PC-3 (cell line): Measurements from ENCODE around the gene MYCL. TPM values are rescaled to one million over a fixed set of nuclear protein-coding genes. Genes with fewer than 3 reads are reported as not detected.

ENCODE experiments used
- ATAC-seq: fragments of 200-7000 bp; cut with Tn5 transposase; 2 replicates; pipeline ENCODE4 v1.9.1; 2020; ENCODE audit warnings: mild to moderate bottlenecking, moderate library complexity
- BruUV-seq: library from RNA; stranded (reverse); fragments of 400-500 nt; replicated peaks from 2 replicates; lab custom pipeline; 2021; lab: Mats Ljungman, UMichigan
- CTCF ChIA-PET: fragments of 300-600 bp; sonication (Branson Sonifier 250); formaldehyde crosslinking; loops from one replicate; lab custom pipeline; 2022; ENCODE audit warnings: antibody characterized with exemption; lab: Charles Lee
- POLR2A ChIA-PET: fragments of 300-600 bp; sonication (Branson Sonifier 250); formaldehyde crosslinking; loops from one replicate; lab custom pipeline; 2022; ENCODE audit warnings: antibody characterized with exemption; ENCODE audit not compliant: unreplicated experiment; lab: Charles Lee
- DNase-seq: peaks from one replicate; pipeline ENCODE4 v3.0.0-alpha.2; 2015
- H2AFZ ChIP-seq: fragments of 300-600 bp; sonication (generic); 2 replicates; pipeline ENCODE4 v1.6.0; 2016; ENCODE audit warnings: antibody characterized with exemption, low read length
- H3F3A ChIP-seq: fragments of 300-600 bp; sonication (generic); one replicate; pipeline ENCODE4 v1.6.0; 2017; ENCODE audit warnings: antibody characterized with exemption, low read length, control low read depth, mild to moderate bottlenecking; ENCODE audit not compliant: unreplicated experiment
- H3K27ac ChIP-seq: fragments of 300-600 bp; sonication (generic); 2 replicates; pipeline ENCODE4 v1.5.1; 2016; ENCODE audit warnings: mild to moderate bottlenecking, low read length
- H3K27me3 ChIP-seq: fragments of 300-600 bp; sonication (generic); 2 replicates; pipeline ENCODE4 v1.6.1; 2016; ENCODE audit warnings: low read length, mixed read lengths
- H3K36me3 ChIP-seq: fragments of 300-600 bp; sonication (generic); 2 replicates; pipeline ENCODE4 v1.6.1; 2016; ENCODE audit warnings: low read depth, mixed run types, low read length, mixed read lengths
- H3K4me1 ChIP-seq: fragments of 300-600 bp; sonication (generic); 2 replicates; pipeline ENCODE4 v1.5.1; 2016; ENCODE audit warnings: low read length; ENCODE audit not compliant: insufficient read depth
- H3K4me2 ChIP-seq: fragments of 300-600 bp; sonication (generic); 2 replicates; pipeline ENCODE4 v1.6.0; 2016; ENCODE audit warnings: low read length
- H3K4me3 ChIP-seq: fragments of 300-600 bp; sonication (generic); 2 replicates; pipeline ENCODE4 v1.5.1; 2016; ENCODE audit warnings: mild to moderate bottlenecking, low read length, mixed read lengths
- H3K79me2 ChIP-seq: fragments of 300-600 bp; sonication (generic); 2 replicates; pipeline ENCODE4 v1.6.1; 2017; ENCODE audit warnings: low read length, mixed read lengths
- H3K9ac ChIP-seq: fragments of 300-600 bp; sonication (generic); 2 replicates; pipeline ENCODE4 v1.6.0; 2016; ENCODE audit warnings: mild to moderate bottlenecking, low read length
- H3K9me2 ChIP-seq: fragments of 300-600 bp; sonication (generic); replicated peaks from 2 replicates; pipeline ENCODE4 v1.6.1; 2016; ENCODE audit warnings: mixed run types, low read length, mixed read lengths
- H3K9me3 ChIP-seq: fragments of 300-600 bp; sonication (generic); 2 replicates; pipeline ENCODE4 v1.6.1; 2016; ENCODE audit warnings: low read length, mixed read lengths
- H4K20me1 ChIP-seq: fragments of 300-600 bp; sonication (generic); 2 replicates; pipeline ENCODE4 v1.6.1; 2016; ENCODE audit warnings: low read length, mixed read lengths
- EZH2 ChIP-seq: fragments of 300-600 bp; sonication (generic); IDR thresholded peaks from one replicate; pipeline ENCODE4 v1.6.1; 2017; ENCODE audit warnings: antibody characterized with exemption, mild to moderate bottlenecking, low read length; ENCODE audit not compliant: unreplicated experiment
- EZH2phosphoT487 ChIP-seq: fragments of 300-600 bp; sonication (generic); IDR thresholded peaks from 2 replicates; pipeline ENCODE4 v1.6.1; 2018; ENCODE audit warnings: mild to moderate bottlenecking, antibody characterized with exemption, low read length, borderline replicate concordance
- intact Hi-C: fragments of 100-400 bp; cut with micrococcal nuclease; formaldehyde crosslinking; loops from 2 replicates; pipeline ENCODE4 v1.9.0; 2023
- total RNA-seq: library from RNA; depleted of rRNA; stranded (reverse); fragments of >200 nt; gene quantifications from 2 replicates; pipeline ENCODE4 v1.2.3, GENCODE V29; 2014
- TF ChIP-seq, protein P1 (sequence below): fragments of 300-600 bp; sonication (generic); conservative IDR thresholded peaks from 2 replicates; pipeline ENCODE4 v1.5.1; 2017; ENCODE audit warnings: antibody characterized with exemption, low read depth, mild to moderate bottlenecking, low read length

MYCL gene
- total RNA-seq, 1 experiment from 2014 or later = 4.0 TPM

DNA sequence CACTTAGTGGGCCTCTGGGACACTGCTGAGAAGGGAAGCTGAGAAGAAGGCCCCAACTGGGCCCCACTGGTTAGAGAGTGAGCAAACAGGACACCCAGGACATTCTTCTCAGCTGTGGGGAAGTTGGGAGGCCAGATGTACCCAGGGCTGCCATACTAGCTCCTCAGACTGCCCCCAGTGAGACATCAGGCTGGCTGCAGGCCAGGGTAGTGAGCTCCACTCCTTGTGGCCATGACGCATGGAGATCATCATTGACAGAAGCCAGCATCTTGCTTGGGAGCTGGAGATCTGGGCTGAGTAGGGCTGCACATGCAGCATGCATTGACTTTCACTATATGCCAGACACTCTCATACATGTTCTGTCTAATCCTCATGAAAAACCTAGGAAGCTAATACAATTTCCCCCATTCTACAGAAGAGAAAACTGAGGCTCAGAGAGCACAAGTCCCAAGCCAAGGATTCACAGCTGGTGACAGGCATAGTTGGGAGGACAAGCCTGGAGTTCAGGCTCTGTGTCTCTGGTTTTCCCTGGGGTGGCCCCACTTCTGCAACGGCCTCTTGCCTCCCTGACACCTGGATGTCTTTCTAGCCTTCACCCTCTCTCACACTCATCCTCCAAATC lies 24.1 kb upstream of the MYCL start:
- no peak for DNase-seq
- ATAC-seq = no peak
- no peaks in the 10 kb centered on the region for H3K9me3 ChIP-seq
- H4K20me1 ChIP-seq = no peaks in the 10 kb centered on the region
- no peaks in the 10 kb centered on the region for H3K4me1 ChIP-seq
- H3K9ac ChIP-seq = no peak overlapping the region
- no TSS peak for BruUV-seq
- no peaks in the 10 kb centered on the region for H3K9me2 ChIP-seq
- ChIA-PET POLR2A (no interaction called here), CTCF (no interaction called here)
- H3K36me3 ChIP-seq = no peaks in the 10 kb centered on the region
- no peak overlapping the region for H2AFZ ChIP-seq
- intact Hi-C loops = no loop called here
- no peak overlapping the region for H3K27ac ChIP-seq
- H3K4me3 ChIP-seq = no peak overlapping the region
- no peaks in the 10 kb centered on the region for H3K79me2 ChIP-seq
- TF ChIP-seq EZH2phosphoT487 = no peak
- TF ChIP-seq, protein P1, sequence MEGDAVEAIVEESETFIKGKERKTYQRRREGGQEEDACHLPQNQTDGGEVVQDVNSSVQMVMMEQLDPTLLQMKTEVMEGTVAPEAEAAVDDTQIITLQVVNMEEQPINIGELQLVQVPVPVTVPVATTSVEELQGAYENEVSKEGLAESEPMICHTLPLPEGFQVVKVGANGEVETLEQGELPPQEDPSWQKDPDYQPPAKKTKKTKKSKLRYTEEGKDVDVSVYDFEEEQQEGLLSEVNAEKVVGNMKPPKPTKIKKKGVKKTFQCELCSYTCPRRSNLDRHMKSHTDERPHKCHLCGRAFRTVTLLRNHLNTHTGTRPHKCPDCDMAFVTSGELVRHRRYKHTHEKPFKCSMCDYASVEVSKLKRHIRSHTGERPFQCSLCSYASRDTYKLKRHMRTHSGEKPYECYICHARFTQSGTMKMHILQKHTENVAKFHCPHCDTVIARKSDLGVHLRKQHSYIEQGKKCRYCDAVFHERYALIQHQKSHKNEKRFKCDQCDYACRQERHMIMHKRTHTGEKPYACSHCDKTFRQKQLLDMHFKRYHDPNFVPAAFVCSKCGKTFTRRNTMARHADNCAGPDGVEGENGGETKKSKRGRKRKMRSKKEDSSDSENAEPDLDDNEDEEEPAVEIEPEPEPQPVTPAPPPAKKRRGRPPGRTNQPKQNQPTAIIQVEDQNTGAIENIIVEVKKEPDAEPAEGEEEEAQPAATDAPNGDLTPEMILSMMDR = no peak
- TF ChIP-seq EZH2 = no peak
- no peaks in the 10 kb centered on the region for H3F3A ChIP-seq
- no peak overlapping the region for H3K4me2 ChIP-seq
- no peaks in the 10 kb centered on the region for H3K27me3 ChIP-seq

DNA sequence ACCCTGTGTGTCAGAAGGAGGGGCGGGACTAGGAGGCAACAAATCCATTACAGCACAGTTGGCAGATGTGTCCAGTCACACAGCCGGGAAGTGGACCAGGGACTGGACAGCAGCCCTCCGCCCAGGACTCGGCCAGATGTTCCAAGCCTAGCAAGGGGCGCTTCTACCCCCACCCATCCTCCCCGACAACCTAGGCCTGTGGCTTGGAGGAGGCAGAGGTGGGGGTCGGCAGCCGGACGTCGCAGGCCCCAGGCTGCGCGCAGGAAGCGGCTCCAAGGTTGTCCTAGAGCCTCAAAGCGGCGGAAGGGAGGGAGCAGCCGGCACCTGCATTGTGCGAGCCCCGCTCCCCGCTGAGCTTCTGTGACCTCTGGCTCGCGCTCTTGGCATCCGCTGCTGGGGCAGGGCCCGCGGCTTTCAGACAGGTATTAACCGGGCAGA lies 20.6 kb upstream of the MYCL start:
- Histone ChIP-seq H3K4me2 (no peak overlapping the region), H3K9me3 (no peaks in the 10 kb centered on the region), H3K4me1 (no peaks in the 10 kb centered on the region), H3K27me3 (no peaks in the 10 kb centered on the region), H3K9ac (no peak overlapping the region), H3K79me2 (no peaks in the 10 kb centered on the region), H2AFZ (no peak overlapping the region), H3K4me3 (no peak overlapping the region), H3K36me3 (no peaks in the 10 kb centered on the region), H3K9me2 (no peaks in the 10 kb centered on the region), H3F3A (no peaks in the 10 kb centered on the region), H4K20me1 (no peaks in the 10 kb centered on the region), H3K27ac (no peak overlapping the region)
- CTCF ChIA-PET = no interaction called here
- POLR2A ChIA-PET = no interaction called here
- no peak for DNase-seq
- intact Hi-C loops = no loop called here
- no TSS peak for BruUV-seq
- ATAC-seq = no peak
- TF ChIP-seq, protein P1 = no peak
- TF ChIP-seq EZH2 (no peak), EZH2phosphoT487 (no peak)

DNA sequence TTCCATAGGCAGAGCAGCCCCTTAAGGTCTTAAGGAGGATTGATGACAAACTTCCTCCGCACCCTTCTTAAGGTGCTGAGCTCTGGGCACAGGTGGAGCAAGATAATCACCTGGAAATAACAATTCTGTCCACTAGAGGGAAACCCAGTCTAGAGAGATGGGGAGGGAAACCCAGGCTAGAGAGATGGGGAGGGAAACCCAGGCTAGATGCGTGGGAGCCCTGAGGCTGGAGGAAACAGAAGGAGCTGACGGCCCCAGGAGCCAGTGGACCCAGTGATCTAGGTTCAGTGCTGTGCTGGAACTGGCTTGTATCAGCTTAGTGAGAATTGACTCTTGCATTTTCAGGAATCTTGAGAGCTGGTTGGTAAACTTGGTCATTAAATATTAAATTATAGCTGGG lies 17.8 kb upstream of the MYCL start:
- Histone ChIP-seq H3K27ac (no peak overlapping the region), H3K9me2 (no peaks in the 10 kb centered on the region), H3K36me3 (no peaks in the 10 kb centered on the region), H3K79me2 (no peaks in the 10 kb centered on the region), H3K27me3 (no peaks in the 10 kb centered on the region), H3K4me1 (no peaks in the 10 kb centered on the region), H3K9ac (no peak overlapping the region), H3K4me3 (no peak overlapping the region), H4K20me1 (no peaks in the 10 kb centered on the region), H2AFZ (0 out of 2 replicates have a peak overlapping the region, but pooled peaks have one; percentile 11), H3K9me3 (no peaks in the 10 kb centered on the region), H3F3A (no peaks in the 10 kb centered on the region), H3K4me2 (peak overlapping the region; percentile 33; the same call in 1 of the 2 replicates)
- TF ChIP-seq, protein P1 = peak; percentile 83
- TF ChIP-seq EZH2phosphoT487 = no peak
- peak; percentile 93 for DNase-seq
- POLR2A ChIA-PET = interaction anchor here (0.6 to 0.7 kb wide), 4 partner anchors 36 to 113 kb away, joined by 3 to 17 read pairs (median 6); partner anchors contain the start of gene MFSD2A
- CTCF ChIA-PET = interaction anchor here (0.6 to 1.9 kb wide), 15 partner anchors 17 to 419 kb away, joined by 3 to 19 read pairs (median 5); partner anchors contain the start of genes CAP1 and MFSD2A
- intact Hi-C loops = loop anchor here (1.0 kb wide), 2 partner anchors 54 to 102 kb away; no protein-coding TSS in a partner anchor
- BruUV-seq = no TSS peak
- ATAC-seq = peak; percentile 97
